Endodermal cell (in vitro differentiated cells): ENCODE results near the gene LRRC43. TPM values are rescaled to one million over a fixed set of nuclear protein-coding genes. Genes with fewer than 3 reads are reported as not detected.
"Not testable (repeated sequence)": the region's sequence is repeated elsewhere in the genome, so short reads cannot be mapped to it uniquely, and the experiment has no call there.

Experiments
- DNase-seq: peaks from one replicate; pipeline ENCODE4 v3.0.0-alpha.2; 2017
- H3K27ac ChIP-seq: 2 replicates; pipeline ENCODE4 v1.5.1; 2013; ENCODE audit warnings: mild to moderate bottlenecking, low read depth, low read length, moderate library complexity
- H3K27me3 ChIP-seq: 2 replicates; pipeline ENCODE4 v1.6.1; 2013; ENCODE audit warnings: mild to moderate bottlenecking, low read length, moderate library complexity; ENCODE audit not compliant: insufficient read depth, control insufficient read depth, poor library complexity, severe bottlenecking
- H3K36me3 ChIP-seq: 2 replicates; pipeline ENCODE4 v1.7.0; 2013; ENCODE audit warnings: mild to moderate bottlenecking, low read length, moderate library complexity; ENCODE audit not compliant: control insufficient read depth, insufficient read depth
- H3K4me1 ChIP-seq: one replicate; pipeline ENCODE4 v1.7.0; 2013; ENCODE audit warnings: low read length; ENCODE audit not compliant: control insufficient read depth, insufficient read depth
- H3K4me3 ChIP-seq: 2 replicates; pipeline ENCODE4 v1.5.1; 2013; ENCODE audit warnings: mild to moderate bottlenecking, low read length, moderate library complexity
- H3K9ac ChIP-seq: 2 replicates; pipeline ENCODE4 v1.6.1; 2013; ENCODE audit warnings: mild to moderate bottlenecking, low read length, moderate library complexity; ENCODE audit not compliant: poor library complexity, severe bottlenecking; ENCODE audit errors: extremely low read depth
- H3K9me3 ChIP-seq: 2 replicates; pipeline ENCODE4 v1.6.1; 2013; ENCODE audit warnings: mild to moderate bottlenecking, low read length, moderate library complexity; ENCODE audit not compliant: control insufficient read depth
- H3K27ac Mint-ChIP-seq: 2 replicates; pipeline ENCODE4 v1.8.0; 2020; ENCODE audit warnings: mixed read lengths
- H3K27me3 Mint-ChIP-seq: 2 replicates; pipeline ENCODE4 v1.8.0; 2021; ENCODE audit warnings: mild to moderate bottlenecking, mixed read lengths; ENCODE audit not compliant: insufficient read depth
- H3K36me3 Mint-ChIP-seq: 2 replicates; pipeline ENCODE4 v1.8.0; 2020; ENCODE audit warnings: low read depth, mixed read lengths
- H3K4me1 Mint-ChIP-seq: 2 replicates; pipeline ENCODE4 v1.8.0; 2020; ENCODE audit warnings: mixed read lengths
- H3K4me3 Mint-ChIP-seq: 2 replicates; pipeline ENCODE4 v1.8.0; 2020; ENCODE audit warnings: mild to moderate bottlenecking, moderate library complexity, mixed read lengths
- H3K9me3 Mint-ChIP-seq: 2 replicates; pipeline ENCODE4 v1.8.0; 2020; ENCODE audit warnings: mild to moderate bottlenecking, mixed read lengths
- WGBS, 2 experiments: methylation state at CpG; one replicate each; pipeline versions ENCODE4 v1.1.5 to v1.1.7; 2013; ENCODE audit warnings: missing lambda C conversion rate in 2 of 2, mixed read lengths in 1 of 2; ENCODE audit not compliant: insufficient coverage in 1 of 2, insufficient read length in 1 of 2; 5-methylcytosine and 5-hydroxymethylcytosine counted together
- total RNA-seq, 2 donors: library from RNA; stranded (reverse); fragmentation: NEBNext Ultra II Directional in 1 of 2; extraction: Animal tissue kit (Norgen Biotek cat#: 25700) in 1 of 2; gene quantifications; 2 replicates in 1 of 2; 3 replicates in 1 of 2; pipeline ENCODE4 v1.2.1, GENCODE V29; 2021
- TF ChIP-seq, protein P1 (sequence below): fragments of 200-600 bp; sonication (generic); conservative IDR thresholded peaks from 2 replicates; pipeline ENCODE4 v1.5.0; 2021; ENCODE audit warnings: antibody characterized with exemption, mild to moderate bottlenecking

LRRC43 gene
- total RNA-seq, 2 donors from 2014 or later = 1.5 to 2.4 TPM

DNA sequence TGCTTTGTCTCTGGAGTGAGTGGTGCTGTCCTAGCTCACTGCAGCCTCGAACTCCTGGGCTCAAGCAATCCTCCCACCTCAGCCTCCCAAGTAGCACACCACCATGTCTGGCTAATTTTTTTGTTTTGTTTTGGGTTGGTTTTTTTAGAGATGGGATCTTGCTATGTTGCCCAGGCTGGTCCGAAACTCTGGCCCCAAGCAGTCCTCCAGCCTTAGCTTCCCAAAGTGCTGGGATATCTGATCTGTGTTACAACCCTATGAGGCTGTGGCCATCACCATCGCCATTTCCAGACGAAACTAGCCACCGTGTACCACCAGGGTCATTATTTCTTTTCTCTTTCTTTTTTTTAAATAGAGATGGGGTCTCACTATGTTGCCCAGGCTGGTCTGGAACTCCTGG, 11.5 kb upstream of the LRRC43 start:
- Mint-ChIP-seq H3K4me3 (no peak overlapping the region), H3K27me3 (no peaks in the 10 kb centered on the region), H3K36me3 (no peaks in the 10 kb centered on the region), H3K9me3 (no peaks in the 10 kb centered on the region), H3K27ac (no peak overlapping the region), H3K4me1 (no peaks in the 10 kb centered on the region)
- no peak overlapping the region for H3K27ac ChIP-seq
- no peak overlapping the region for H3K9ac ChIP-seq
- no peaks in the 10 kb centered on the region for H3K36me3 ChIP-seq
- no peak overlapping the region for H3K4me3 ChIP-seq
- 80 to 91% methylated on average over 1 to 4 of the region's 5 CpGs for WGBS, 2 experiments
- H3K4me1 ChIP-seq = no peaks in the 10 kb centered on the region
- no peaks in the 10 kb centered on the region for H3K9me3 ChIP-seq
- no peaks in the 10 kb centered on the region for H3K27me3 ChIP-seq
- DNase-seq = no peak
- TF ChIP-seq, protein P1, sequence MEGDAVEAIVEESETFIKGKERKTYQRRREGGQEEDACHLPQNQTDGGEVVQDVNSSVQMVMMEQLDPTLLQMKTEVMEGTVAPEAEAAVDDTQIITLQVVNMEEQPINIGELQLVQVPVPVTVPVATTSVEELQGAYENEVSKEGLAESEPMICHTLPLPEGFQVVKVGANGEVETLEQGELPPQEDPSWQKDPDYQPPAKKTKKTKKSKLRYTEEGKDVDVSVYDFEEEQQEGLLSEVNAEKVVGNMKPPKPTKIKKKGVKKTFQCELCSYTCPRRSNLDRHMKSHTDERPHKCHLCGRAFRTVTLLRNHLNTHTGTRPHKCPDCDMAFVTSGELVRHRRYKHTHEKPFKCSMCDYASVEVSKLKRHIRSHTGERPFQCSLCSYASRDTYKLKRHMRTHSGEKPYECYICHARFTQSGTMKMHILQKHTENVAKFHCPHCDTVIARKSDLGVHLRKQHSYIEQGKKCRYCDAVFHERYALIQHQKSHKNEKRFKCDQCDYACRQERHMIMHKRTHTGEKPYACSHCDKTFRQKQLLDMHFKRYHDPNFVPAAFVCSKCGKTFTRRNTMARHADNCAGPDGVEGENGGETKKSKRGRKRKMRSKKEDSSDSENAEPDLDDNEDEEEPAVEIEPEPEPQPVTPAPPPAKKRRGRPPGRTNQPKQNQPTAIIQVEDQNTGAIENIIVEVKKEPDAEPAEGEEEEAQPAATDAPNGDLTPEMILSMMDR = no peak

DNA sequence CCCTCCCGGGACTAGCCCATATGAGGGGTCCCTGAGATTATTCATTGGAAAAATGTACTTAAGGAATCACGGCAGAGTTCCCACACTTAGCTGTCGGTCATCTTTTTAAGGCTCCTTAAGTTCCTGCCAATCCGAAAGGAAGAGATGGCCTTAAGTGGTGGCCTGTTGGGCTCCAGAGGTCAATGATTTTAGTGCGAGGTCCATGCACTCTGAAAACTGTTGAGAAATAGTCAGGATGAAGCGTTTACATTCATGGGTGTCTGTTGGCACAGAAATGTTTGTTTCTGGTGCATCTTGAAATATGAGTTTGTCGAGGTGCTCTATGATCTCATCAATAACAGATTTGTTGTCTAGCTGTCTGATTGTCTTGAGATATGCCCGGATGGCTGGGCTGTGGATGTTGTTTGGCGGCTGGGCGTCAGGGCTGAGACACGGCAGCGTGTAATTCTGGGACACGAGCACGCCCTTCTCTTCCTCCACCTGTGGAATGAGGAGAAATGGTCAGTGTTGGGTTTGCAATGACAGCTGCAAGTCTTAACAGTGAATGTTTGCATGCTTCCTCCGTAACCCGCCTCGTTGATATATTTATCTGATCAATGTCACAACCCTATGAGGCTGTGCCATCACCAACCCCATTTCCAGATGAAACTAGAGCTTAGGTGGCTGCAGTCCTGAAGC, 10.5 kb upstream of the LRRC43 start:
- no peak overlapping the region for H3K9ac ChIP-seq
- no peaks in the 10 kb centered on the region for H3K4me1 ChIP-seq
- 90 to 93% methylated on average over 12 to 16 of the region's 17 CpGs for WGBS, 2 experiments
- no peaks in the 10 kb centered on the region for H3K27me3 ChIP-seq
- Mint-ChIP-seq H3K36me3 (no peaks in the 10 kb centered on the region), H3K4me3 (no peak overlapping the region), H3K9me3 (no peaks in the 10 kb centered on the region), H3K27ac (no peak overlapping the region), H3K4me1 (no peaks in the 10 kb centered on the region), H3K27me3 (no peaks in the 10 kb centered on the region)
- H3K36me3 ChIP-seq = no peaks in the 10 kb centered on the region
- no peaks in the 10 kb centered on the region for H3K9me3 ChIP-seq
- no peak overlapping the region for H3K27ac ChIP-seq
- H3K4me3 ChIP-seq = no peak overlapping the region
- DNase-seq = no peak
- TF ChIP-seq, protein P1 = no peak

GRCh38 chr12:122174155-122174845, 8.6 kb upstream of the LRRC43 start, which contains the start of gene IL31:
Gene IL31 (minus strand): TSS chr12:122174221. CDS start chr12:122174172, 49 bp downstream.
- Mint-ChIP-seq H3K27ac (no peak within 1 kb of the TSS), H3K4me1 (no peaks in the 10 kb centered on the region), H3K36me3 (no peaks in the 10 kb centered on the region), H3K9me3 (no peaks in the 10 kb centered on the region), H3K4me3 (no peak within 1 kb of the TSS), H3K27me3 (no peaks in the 10 kb centered on the region)
- H3K4me3 ChIP-seq = no peak within 1 kb of the TSS
- no peaks in the 10 kb centered on the region for H3K27me3 ChIP-seq
- TF ChIP-seq, protein P1 = no peak
- no peak within 1 kb of the TSS for H3K9ac ChIP-seq
- WGBS, 2 experiments = 93 to 98% methylated on average over 14 to 17 of the region's 17 CpGs
- DNase-seq = no peak
- no peak within 1 kb of the TSS for H3K27ac ChIP-seq
- no peaks in the 10 kb centered on the region for H3K36me3 ChIP-seq
- H3K4me1 ChIP-seq = no peaks in the 10 kb centered on the region
- H3K9me3 ChIP-seq = no peaks in the 10 kb centered on the region

- not testable (repeated sequence) for H3K4me1 Mint-ChIP-seq, H3K4me3 Mint-ChIP-seq, H3K36me3 Mint-ChIP-seq, H3K27ac Mint-ChIP-seq, H3K4me1 ChIP-seq, H3K4me3 ChIP-seq, H3K9me3 Mint-ChIP-seq, H3K27me3 Mint-ChIP-seq, H3K9me3 ChIP-seq, H3K9ac ChIP-seq, H3K27ac ChIP-seq, DNase-seq, H3K36me3 ChIP-seq, H3K27me3 ChIP-seq
- 94 to 100% methylated on average over 2 to 4 of the region's 4 CpGs for WGBS, 2 experiments
Measured at GRCh38 chr12:122176473-122176872, 6.5 kb upstream of the LRRC43 start.
